SH-SY5Y (cell line): ENCODE data around the gene FUT7.

Source experiments
- GATA2 ChIP-seq: IDR thresholded peaks from 2 replicates; pipeline ENCODE4 v1.6.1; 2011; ENCODE audit warnings: mild to moderate bottlenecking, low read depth, low read length
- GATA3 ChIP-seq: IDR thresholded peaks from 2 replicates; pipeline ENCODE4 v1.6.1; 2011; ENCODE audit warnings: low read depth, mild to moderate bottlenecking, low read length, moderate library complexity

The FUT7 gene

DNA sequence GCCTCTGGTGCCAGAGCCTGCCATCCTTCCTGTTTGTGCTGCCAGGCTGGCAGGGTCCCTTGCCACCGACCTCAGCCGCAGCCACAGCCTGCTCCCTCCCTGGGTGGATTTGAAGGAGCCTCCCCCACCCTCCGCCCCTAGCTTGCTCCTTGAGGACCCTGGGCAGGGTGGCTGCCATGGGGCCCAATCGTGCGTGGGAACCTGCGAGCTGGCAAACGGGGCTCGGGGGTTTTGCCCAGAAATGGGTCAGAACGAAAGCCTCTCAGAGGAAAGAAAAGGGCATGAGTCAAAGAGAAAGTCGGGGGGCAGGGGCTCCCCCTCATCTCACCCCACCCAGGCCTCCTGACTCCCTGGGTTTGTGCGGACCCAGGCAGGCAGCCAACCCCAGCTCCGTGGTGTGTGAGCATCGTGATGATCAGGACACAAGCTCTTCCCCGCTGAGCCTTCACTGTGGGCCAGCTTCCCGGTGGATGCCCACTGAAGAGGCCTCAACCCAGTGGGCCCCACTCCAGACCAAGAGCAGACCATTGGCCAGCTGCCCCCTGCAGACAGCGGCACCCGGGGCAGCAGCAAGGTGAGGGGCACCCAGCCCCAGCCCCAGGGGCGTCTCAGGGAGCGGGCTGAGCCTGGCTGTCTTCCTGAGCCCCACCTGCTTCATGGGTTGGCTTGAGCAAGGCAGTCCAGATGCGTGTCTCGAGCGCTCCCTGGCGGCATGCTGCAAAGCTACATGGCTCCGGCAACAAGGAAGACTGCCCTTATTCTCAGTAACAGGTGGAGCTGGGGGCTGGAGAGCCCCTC is 3.0 kb upstream of the FUT7 start:
- TF ChIP-seq GATA3, result no peak
- no peak for TF ChIP-seq GATA2

- TF ChIP-seq GATA3 (no peak), GATA2 (no peak)
Measured at GRCh38 chr9:137034039-137034708, 2.3 kb upstream of the FUT7 start.

DNA sequence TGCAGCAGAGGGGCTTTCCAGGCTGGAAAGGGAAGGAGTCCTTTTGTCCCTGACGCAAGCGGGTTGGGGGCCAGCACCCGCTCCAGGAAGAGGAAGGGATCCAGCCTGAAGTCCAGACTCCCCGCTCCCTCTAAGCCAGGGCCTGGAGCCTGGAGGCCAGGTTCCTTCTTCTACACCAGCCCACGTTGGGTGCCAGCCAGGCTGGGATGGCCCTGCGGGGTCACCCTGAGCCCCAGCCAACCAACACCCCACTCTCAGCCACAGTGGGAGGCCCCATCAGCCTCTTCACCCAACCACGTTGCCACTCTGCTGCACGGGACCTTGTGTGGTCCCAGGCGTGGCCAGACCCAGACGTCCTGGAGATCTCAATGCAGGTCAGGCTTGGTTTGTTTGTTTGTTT is 970 bp upstream of the FUT7 start:
- TF ChIP-seq GATA2 (no peak), GATA3 (no peak)

DNA sequence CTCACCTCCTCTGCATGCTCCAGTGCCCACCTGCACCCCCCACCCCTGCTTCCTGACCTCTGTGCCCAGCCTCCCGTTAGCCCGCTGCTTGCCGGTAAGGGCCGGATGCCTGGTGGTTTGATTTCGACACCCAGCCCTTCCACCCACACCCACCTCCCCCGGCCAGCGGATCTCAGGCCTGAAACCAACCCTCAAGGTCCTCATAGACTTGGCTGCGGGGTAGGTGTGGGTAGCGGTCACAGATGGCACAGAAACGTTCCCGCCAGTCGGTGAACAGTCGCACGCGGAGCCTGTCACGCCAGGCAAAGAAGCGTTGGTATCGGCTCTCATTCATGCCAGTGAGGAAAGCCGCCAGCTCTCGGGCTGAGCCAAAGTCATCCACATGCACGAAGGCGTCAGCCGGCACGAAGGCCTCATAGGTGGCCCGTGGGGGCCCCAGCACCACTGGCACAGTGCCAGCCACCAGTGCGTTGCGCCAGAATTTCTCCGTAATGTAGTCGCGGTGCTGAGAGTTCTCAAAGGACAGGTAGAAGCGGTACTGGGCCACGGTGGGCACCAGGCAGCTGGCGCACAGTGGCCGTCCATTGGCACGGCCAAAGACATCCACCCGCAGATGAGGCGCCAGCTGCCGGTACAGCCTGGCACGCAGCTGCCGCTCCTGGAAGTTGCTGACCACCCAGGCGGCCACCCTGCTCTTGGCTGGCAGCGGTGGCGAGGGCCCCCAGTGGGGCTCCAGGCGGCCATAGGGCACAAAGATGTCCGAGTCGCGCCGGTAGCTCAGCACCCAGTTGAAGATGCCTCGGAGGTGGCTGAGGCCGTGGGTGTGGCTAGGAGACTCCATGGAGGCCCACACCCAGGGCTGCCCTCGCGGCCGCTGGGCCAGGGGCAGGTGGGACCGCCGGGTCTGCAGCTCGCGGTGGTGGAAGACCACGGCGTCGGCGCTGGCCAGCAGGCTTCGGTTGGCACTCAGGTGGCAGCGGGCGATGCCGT is 1.1 kb downstream of the FUT7 start:
- no peak for TF ChIP-seq GATA3
- no peak for TF ChIP-seq GATA2

- TF ChIP-seq GATA2 (no peak), GATA3 (no peak)
Measured at GRCh38 chr9:137030006-137030405, 1.9 kb downstream of the FUT7 start.

DNA sequence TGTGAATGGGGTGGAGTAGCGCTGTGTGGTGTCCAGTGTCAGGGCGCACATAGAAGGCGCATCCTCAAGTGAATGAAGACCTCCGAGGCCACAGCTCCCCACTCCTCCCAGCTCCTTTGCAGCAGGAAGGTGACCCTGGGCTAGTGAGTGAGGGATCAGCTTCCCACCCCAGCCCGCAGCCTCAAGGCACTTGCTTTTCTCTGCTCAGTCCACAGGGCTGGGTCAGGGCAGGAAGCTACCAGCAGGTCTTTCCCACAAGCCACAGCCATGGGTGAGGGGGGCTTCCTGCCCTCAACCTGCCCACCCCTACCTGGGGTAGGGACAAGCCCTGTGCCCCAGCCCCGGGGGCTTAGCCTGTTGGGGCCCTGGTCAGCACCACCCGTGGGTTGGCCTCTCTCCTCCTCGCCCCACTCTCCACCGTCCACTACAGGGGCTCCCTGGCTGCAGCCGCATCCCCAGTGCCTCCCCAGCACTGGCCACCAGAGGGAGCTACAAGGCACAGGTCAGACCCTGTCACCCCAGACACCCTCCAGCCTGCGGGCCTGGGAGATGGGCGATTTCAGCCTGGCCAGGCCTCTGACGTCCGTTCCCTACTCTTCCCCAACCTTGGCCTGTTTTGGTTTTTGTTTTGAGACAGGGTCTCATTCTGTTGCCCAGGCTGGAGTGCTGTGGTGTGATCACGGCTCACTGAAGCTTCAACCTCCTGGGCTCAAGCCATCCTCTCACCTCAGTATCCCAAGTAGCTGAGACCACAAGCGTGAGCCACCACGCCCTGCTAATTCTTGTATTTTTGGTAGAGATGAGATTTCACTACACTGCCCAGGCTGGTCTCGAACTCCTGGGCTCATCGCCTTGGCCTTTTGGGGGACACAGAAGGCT is 2.6 kb downstream of the FUT7 start:
- no peak for TF ChIP-seq GATA2
- TF ChIP-seq GATA3, result no peak

DNA sequence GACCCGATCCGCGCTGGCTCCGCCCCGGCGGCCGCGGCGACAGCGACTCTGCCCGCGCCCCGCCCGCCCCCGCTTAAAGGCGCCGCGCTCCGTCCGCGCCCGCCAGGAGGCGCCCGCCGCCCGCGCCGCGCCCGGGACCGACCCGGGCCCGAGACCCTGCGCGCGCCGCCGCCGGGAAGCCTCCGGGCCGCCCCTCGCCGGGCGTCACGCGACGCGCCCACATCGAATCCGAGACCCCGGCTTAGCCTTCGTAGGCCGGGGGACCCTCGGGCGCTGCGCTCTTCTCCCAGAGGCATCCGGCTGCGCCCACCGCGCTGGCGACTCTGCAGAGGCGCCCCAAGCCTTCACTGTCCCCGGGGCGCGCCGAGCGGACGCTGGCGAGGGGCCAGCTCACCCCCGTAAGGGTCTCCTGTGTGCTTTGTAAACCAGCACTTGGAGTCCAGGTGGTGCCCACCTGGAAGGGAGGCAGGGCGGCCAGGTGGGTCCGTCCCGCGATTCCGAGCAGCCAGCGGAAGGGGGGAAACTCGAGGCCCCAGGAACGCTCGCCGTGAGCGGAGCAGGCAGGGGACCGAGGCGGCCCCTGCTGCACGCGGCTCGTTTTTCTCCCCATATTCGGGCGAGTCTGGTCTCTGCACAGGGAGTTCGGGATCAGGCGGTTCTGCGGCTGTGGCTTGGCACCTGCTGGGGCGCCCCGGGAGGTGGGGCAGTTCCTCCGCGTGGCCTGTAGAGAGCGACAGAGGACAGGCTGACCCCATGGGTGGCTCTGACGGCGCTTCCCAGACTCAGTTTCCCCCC is 3.4 kb downstream of the FUT7 start:
- TF ChIP-seq GATA3, result no peak
- TF ChIP-seq GATA2, result no peak

DNA sequence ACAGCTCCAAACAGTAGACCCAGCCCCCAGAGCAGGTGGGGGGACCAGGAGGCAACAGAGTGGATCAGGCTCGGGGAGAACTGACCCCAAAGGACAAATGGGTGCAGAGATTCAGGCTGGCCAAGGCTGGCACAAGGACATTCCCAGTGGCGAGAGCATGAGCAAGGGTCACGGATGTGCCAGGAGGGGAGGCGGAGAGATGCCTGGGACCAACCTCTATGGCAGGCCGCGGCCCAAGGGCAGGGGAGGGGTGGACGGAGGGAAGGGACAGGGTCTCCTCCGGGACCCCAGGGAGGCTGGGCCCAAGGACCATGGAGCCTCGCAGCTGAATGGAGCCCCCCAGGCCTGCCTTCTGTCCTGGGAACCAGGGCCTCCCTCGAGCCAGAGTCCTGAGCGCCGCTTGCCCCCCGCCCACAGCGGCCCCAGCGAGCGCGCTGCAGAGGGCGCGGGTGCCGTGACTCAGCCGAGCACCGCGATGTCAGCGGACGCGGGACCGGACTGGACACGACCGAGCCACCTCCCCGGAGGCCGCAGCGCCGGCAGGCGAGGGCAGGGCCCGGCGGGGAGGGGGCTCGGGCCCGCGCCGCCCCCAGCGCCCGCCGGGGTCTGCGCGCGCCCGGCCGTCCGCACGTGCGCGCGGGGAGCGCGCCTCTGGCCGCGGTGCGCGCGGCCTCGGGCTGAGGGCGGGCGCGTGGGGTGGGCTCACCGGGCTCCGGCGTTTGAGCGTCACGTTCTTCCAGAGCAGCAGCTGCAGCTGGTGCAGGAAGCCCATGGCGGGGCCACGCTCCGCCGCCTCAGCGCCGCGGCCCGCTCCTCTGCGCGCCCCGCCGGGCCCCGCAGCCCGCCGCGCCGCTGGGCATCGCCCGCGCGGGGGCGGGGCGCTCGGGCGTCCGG is 4.3 kb downstream of the FUT7 start, which contains the start of gene ABCA2:
TSS of gene ABCA2 (minus strand) at position 869 of the 894 bp plus-strand sequence. CDS start at position 772, 97 bp downstream.
- TF ChIP-seq GATA2, result no peak

- no peak for TF ChIP-seq GATA2
- no peak for TF ChIP-seq GATA3
Measured at GRCh38 chr9:137026828-137027227, 5.1 kb downstream of the FUT7 start.

GRCh38 chr9:137026384-137026783 is 5.5 kb downstream of the FUT7 start:
- TF ChIP-seq GATA2 (no peak), GATA3 (no peak)

DNA sequence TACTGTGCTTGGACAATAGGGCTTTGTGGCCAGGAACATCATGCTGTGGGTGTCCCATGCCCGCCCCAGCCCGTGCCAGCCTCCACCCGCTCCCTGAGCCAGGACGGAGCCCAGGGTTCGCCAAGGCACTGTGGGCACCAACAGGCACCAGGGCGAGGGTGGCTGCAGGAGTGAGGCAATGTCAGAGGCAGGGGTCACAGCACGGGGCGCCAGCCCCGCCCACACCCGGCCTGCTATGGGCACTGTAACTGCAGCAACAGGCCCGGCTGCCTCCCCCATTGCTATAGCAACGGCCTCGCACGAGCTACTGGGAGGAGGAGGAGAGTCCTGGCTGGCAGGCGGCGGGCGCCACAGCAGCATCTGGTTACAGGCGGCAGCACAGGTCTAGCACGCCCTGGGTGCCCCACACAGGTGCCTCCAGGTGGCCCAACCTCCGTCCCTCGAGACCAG is 6.3 kb downstream of the FUT7 start:
- TF ChIP-seq GATA3 (no peak), GATA2 (no peak)

DNA sequence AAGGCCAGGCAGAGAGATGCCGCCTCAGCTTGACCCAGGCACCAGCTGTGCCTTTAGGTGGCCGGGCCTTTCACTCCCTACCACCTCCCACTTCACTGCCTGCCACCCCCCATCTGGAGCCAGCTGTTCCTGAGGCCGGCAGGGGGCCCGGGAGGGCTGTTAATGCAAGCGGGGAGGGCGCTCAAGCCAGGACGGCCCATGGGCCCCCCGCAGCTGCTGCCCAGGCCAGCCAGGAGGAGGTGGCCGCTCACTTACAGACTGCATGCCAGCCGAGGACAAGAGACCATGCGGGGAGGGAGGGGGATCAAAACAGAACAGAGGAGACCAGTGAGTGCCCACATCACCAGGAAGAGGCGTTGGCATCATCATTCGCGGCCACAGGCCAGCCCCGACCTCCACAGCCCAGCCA is 8.3 kb downstream of the FUT7 start:
- TF ChIP-seq GATA2, result no peak
